Measurements from ENCODE around the gene UGT1A7. TPM values are rescaled to one million over a fixed set of nuclear protein-coding genes. Genes with fewer than 3 reads are reported as not detected.

UGT1A7 gene
- total RNA-seq, 1 experiment from 2014 or later, result not detected

DNA sequence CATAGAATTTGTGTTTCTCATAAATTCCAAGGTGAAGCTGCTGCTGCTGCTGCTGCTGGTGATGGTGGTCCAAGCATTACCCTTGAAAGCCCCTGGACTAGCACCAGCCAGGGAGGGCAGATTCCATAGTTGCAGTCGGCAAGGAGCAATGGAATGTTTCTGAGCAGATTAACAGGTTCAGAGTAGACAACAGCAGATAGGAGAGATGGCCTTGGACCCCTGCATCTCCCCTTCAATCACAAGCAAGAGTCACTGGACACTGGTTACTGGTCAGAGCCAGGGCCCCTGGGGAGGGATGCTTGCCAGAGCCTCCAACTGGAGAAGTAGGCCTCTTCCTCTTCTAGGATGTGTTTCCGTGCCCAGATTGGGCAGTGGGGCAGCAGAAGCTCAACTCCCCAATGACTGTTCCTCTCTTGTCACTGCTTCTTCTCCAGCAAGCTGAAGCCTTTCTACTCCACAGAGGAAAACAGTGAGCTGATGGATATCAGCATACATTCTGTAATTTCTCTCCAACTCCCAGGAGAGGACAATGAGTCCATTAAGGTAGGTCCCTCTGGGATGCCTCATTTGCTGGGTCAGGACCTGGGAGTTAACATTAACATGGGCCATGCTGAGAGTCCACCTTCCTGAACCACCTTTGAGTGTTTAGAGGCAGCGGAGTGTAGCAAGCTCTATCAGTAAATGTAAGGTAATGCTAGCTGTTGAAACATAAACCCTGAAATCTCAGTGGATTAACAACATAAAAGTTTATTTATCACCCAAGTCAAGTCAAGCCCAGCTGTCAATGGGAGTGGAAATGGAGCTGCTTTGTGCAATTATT lies 131.7 kb downstream of the UGT1A7 start:
- DNase-seq, result no peak
- Histone ChIP-seq H3K27ac (no peak overlapping the region), H3K4me3 (no peak overlapping the region), H3K9me3 (replicated peaks) (no peaks in the 10 kb centered on the region), H3K36me3 (no peaks in the 10 kb centered on the region), H3K27me3 (no peaks in the 10 kb centered on the region; the same call in 1 of the 2 replicates), H3K4me1 (peaks cover 3% of the 10 kb centered on the region; the same call in 1 of the 2 replicates)

DNA sequence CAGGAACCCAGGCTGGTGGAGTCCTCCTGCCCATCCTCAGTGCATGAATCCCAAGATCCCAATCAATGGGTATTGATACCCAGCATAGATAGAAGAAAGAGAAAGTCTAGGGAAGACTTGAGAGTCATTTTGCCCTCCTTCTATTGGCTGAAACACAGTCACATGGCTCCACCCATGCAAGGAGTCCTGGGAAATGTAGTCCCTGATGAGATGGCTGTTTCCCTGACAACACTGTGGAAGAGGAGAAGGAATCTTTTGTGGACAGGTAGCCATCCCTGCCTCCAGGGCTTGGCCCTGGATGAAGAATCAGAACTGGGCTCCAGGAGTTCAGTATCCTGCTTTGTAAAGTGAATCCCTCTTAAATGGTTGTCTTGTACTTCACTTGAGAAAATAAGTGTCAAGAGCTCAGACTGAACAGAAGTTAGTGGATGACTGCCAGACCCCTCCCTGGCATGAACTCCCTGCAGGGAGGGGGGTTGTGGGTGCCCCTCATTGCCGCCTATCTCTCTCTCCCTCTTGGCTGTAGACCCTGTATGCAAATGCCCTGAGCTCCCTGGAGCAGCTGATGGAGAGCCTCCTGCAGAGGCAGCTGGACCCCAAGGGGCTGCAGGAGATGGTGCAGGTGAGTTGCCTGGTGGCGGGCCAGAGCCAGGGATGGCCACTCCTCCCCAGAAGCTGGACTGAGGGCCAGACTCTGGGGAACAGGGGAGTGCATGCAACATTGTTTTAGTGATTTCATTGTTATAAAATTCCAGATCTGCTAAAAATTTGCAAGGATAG lies 132.5 kb downstream of the UGT1A7 start:
- Histone ChIP-seq H3K36me3 (no peaks in the 10 kb centered on the region), H3K27ac (no peak overlapping the region), H3K4me3 (no peak overlapping the region), H3K9me3 (replicated peaks) (no peaks in the 10 kb centered on the region), H3K27me3 (no peaks in the 10 kb centered on the region; the same call in 1 of the 2 replicates), H3K4me1 (peaks cover 3% of the 10 kb centered on the region; the same call in 1 of the 2 replicates)
- DNase-seq, result no peak

DNA sequence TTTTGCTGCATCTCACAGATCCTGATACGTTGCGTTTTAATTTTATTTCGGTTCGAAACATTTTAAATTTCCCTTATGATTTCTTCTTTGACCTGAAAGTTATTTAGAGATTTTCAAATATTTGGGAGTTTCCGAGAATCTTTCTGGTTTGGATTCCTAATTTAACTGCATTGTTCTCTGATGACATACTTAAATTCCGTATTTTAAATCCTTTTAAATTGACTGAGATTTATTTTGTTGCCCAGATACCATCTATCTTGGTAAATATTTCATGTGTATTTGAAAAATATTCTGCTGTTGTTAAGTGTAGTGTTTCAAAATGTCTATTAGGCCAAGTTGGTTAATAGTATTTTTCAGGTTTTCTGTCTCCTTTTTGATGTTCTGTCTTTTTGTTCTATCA lies 134.2 kb downstream of the UGT1A7 start:
- Histone ChIP-seq H3K27ac (no peak overlapping the region), H3K4me3 (no peak overlapping the region), H3K36me3 (no peaks in the 10 kb centered on the region), H3K27me3 (no peaks in the 10 kb centered on the region; the same call in 1 of the 2 replicates), H3K4me1 (peaks cover 3% of the 10 kb centered on the region; the same call in 1 of the 2 replicates), H3K9me3 (replicated peaks) (no peaks in the 10 kb centered on the region)
- DNase-seq, result no peak

DNA sequence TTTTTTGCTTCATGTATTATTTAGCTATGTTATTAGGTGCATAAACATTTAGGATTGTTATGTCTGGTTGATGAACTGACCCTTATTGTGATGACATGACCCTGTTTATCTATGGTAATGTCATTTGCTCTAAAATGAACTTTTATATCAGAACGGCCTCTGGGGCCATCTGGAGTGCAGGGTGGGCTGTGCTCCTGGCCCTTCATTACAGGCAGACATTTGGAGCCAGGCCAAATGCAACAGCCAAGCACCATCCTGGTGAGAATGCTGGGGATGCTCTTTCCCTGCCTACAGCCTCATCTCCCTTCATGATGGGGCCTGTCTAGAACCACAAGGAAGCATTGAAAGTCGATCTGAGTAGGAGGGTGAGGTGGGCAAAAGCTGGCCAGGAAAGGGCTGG lies 134.6 kb downstream of the UGT1A7 start:
- Histone ChIP-seq H3K9me3 (replicated peaks) (no peaks in the 10 kb centered on the region), H3K36me3 (no peaks in the 10 kb centered on the region), H3K27ac (no peak overlapping the region), H3K4me1 (peaks cover 3% of the 10 kb centered on the region; the same call in 1 of the 2 replicates), H3K27me3 (no peaks in the 10 kb centered on the region; the same call in 1 of the 2 replicates), H3K4me3 (no peak overlapping the region)
- DNase-seq, result peak in 1 of 2 experiments; percentile 21

DNA sequence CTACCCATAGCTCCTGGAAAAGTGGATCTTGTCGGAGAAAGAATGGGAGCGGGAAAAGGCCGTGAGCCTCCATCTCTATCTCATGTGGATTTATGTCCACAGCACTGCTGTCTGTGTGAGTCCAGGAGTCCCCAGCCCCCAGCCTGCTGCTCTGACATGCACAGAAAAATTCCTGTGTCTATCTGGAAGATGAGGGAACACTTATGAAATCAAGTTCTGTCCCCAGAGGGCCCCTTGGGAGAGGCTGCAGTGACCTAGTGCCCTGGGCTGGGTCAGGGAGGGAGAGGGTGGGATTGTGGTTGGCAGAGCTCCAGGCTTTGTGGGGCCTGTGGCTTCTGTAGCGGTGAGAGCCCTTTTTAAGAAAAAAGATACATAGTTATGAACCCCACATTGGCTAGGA lies 135.1 kb downstream of the UGT1A7 start:
- H3K9me3 ChIP-seq (replicated peaks), result no peaks in the 10 kb centered on the region
- peaks cover 3% of the 10 kb centered on the region; the same call in 1 of the 2 replicates for H3K4me1 ChIP-seq
- H3K36me3 ChIP-seq, result no peaks in the 10 kb centered on the region
- no peaks in the 10 kb centered on the region; the same call in none of the 2 replicates for H3K27me3 ChIP-seq
- no peak overlapping the region for H3K4me3 ChIP-seq
- H3K27ac ChIP-seq, result no peak overlapping the region
- DNase-seq, result no peak

DNA sequence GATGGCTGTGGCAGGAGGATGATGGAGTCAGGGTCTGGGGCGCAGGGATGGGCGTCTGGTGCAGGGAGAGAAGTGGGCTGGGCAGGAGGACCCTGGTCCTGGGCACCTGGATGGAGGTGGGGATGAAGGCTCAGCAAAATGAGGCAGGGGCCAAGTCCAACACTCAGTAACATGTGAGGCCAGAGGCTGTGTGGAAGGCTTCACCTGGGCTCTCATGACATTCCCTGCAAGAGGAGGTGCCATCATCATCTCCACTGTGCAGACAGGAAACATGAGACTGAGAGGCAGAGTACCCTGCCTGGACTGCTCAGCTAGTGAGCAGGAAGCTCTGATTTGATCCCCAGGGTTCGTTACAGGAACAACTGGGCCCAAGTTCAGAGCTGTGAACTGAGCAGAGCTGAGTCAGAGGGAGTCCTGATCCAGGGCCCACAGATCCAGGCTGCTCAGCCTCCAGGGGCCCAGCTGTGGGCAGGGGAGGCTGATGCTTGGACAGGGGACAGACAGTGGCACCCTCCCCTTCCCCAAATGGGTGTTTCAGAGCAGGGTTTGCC lies 135.7 kb downstream of the UGT1A7 start:
- Histone ChIP-seq H3K4me1 (peaks cover 3% of the 10 kb centered on the region; the same call in 1 of the 2 replicates), H3K27ac (no peak overlapping the region), H3K27me3 (no peaks in the 10 kb centered on the region; the same call in none of the 2 replicates), H3K36me3 (no peaks in the 10 kb centered on the region), H3K4me3 (no peak overlapping the region), H3K9me3 (replicated peaks) (no peaks in the 10 kb centered on the region)
- no peak for DNase-seq

DNA sequence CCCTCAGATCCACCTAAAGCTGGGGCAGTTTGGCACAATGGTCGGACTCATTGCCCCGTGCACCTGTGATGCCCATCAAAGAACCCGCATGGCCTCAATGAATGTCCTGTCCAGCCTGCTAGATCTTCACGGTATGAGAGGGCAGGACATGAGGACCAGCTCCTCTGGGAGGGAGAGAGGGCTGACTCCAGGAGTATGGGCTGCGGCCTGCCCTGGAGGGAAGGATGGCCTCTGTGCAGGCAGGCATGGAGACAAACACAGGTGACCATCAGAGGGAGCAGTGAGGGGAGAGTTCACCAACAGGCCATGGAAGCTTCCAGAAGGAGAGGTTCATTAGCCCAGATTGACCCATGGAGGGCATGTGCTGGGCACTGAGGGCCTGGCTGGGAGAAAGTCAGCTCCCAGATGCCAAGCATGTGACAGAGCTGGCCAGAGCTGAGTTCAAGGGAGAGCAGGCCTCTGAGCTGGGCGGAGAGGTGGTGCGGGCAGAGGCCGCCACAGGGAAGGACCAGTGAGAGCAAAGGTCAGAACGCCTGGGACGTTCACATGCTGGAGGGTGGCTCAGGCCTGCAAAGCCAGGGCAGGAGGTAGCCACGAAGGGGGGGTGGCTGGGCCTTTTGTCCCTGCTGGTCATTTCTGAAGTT lies 136.4 kb downstream of the UGT1A7 start:
- no peak overlapping the region for H3K27ac ChIP-seq

DNA sequence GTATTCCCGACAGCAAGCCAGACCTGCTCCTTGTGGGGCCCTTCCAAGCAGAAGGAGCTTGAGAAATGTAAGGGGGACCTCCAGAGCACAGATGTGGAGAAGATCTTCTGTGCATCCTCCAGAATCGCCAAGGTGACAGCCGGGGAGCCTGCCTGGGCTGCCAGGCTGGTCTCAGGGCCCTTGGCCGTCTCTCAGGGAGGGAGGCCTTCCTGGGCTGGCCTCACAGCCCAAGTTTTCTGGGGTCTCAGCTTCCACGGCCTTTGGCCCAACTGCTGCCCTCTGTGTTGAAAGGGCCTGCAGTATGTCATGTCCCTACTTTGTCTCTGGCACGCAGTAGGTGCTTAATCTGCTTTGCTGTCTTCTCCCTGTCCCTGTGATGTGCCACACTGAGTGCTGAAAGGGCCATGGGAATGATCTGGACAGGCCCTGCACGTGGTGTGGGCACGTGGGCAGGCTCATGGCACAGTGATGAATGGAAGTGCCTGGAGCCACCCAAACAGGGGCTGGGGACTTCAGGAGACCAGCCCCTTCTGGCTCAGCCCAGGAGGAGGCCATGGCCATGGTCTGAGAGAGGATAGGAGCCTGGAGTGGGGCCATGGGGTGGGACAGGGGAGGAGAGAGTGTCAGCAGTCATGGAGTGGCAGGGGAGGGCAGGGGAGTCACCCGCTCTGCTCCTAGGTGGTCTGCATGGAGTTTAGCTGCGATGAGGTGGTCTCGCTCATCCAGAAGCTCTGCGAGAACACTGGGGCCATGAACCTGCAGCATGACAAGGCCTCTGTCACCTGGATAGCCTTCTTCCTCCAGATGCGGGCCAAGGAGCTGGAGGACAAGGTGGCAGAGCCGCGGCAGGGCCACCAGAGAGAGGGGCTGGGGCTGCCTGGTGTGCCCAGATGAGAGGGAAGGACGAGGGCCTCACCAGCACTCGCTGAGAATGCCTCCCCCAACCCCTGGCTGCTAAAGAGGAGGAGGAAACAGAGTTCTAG lies 137.2 kb downstream of the UGT1A7 start:
- Histone ChIP-seq H3K9me3 (replicated peaks) (no peaks in the 10 kb centered on the region), H3K4me3 (no peak overlapping the region), H3K36me3 (no peaks in the 10 kb centered on the region), H3K4me1 (peaks cover 3% of the 10 kb centered on the region; the same call in 1 of the 2 replicates), H3K27ac (no peak overlapping the region), H3K27me3 (no peaks in the 10 kb centered on the region; the same call in none of the 2 replicates)
- DNase-seq, result no peak

More for the DNA sequence above, 136.4 kb downstream of the UGT1A7 start:
- Histone ChIP-seq H3K36me3 (no peaks in the 10 kb centered on the region), H3K4me3 (no peak overlapping the region), H3K4me1 (peaks cover 3% of the 10 kb centered on the region; the same call in 1 of the 2 replicates), H3K27me3 (no peaks in the 10 kb centered on the region; the same call in none of the 2 replicates), H3K9me3 (replicated peaks) (no peaks in the 10 kb centered on the region)
- DNase-seq, result no peak

DNA sequence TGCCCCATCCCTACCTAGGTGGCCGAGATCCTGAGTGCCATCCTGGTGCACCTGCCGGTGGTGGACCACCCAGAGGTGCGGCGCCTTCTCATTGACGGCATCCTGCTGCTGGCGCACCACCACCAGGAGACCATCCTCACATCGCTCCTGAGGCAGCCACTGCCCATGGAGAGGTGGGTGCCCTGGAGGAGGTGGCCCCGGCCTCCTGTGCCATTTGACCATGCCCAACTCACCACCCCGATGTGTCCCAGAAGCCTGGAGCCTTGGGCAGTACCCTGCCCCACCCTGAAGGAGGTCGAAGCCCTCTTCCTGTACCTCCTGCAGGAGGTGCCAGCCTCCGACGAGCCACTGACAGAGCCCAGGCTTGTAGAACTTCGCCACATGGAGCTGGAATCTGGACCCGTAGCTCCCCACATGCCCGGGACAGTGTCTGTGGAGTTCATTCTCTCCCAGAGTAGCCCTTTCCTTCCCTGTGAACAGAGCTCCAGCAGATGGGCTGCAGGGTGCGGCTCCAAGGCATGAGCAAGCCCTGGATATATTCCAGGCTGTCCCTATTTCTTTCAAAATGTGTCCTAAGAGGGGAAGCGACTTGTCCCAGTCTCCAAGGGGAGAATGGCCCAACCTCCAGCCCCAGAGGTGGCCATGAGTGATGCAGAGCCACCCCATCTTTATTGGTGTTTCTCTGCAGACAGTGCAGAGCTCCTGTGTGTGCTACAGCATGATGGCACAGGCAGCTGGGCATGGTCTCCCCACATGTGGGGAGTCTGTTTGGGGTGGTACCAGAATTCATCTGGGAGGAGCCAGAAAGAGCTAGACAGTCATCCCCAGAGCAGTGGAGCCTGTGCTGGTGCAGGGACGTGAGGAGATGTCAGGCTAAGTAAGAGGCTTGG lies 138.4 kb downstream of the UGT1A7 start:
- H3K9me3 ChIP-seq (replicated peaks), result no peaks in the 10 kb centered on the region
- H3K4me1 ChIP-seq, result peaks cover 3% of the 10 kb centered on the region; the same call in 1 of the 2 replicates
- no peaks in the 10 kb centered on the region; the same call in none of the 2 replicates for H3K27me3 ChIP-seq
- H3K27ac ChIP-seq, result no peak overlapping the region
- H3K36me3 ChIP-seq, result no peaks in the 10 kb centered on the region
- no peak for DNase-seq
- H3K4me3 ChIP-seq, result no peak overlapping the region

DNA sequence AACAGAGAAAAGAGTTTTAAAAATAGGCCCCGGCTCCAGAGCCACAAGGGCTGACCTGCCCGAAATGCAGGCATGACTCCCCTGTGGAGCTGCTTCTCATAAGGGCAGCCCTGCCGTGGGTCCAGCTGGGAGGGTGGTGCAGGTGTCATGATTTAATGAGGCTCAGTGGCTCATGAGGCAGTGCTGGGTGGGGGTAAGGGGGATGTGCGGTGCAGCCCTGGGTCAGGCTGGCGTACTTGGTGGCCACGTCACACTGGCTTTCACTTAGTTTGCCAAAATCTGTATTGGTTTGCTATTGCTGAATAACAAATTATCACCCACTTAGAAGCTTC lies 139.0 kb downstream of the UGT1A7 start:
- H3K4me3 ChIP-seq, result no peak overlapping the region
- DNase-seq, result no peak
- no peaks in the 10 kb centered on the region for H3K9me3 ChIP-seq (replicated peaks)
- H3K27ac ChIP-seq, result no peak overlapping the region
- peaks cover 3% of the 10 kb centered on the region; the same call in 1 of the 2 replicates for H3K4me1 ChIP-seq
- H3K36me3 ChIP-seq, result no peaks in the 10 kb centered on the region
- no peaks in the 10 kb centered on the region; the same call in none of the 2 replicates for H3K27me3 ChIP-seq

DNA sequence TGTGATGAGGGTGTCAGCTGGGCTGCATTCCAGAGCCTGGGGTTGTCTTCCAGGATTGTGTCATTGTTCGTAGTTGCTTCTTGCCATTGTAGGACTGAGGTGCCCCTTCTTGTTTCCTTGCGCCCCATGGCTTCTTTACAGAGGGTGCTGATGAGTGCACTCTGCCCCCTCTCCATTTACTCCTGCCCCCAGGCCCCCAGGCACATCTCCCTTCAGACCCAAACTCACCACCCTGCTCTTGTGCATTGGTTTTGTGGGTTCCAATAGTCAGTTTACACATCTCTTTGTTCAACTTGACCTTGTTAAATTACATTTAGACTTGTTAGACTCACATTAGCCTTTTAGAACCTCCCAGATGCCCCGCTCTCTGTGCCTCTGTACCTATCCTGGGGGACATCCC lies 139.5 kb downstream of the UGT1A7 start:
- Histone ChIP-seq H3K4me1 (peaks cover 3% of the 10 kb centered on the region; the same call in 1 of the 2 replicates), H3K27ac (no peak overlapping the region), H3K36me3 (no peaks in the 10 kb centered on the region), H3K9me3 (replicated peaks) (no peaks in the 10 kb centered on the region), H3K4me3 (no peak overlapping the region), H3K27me3 (no peaks in the 10 kb centered on the region; the same call in 1 of the 2 replicates)
- DNase-seq, result no peak

DNA sequence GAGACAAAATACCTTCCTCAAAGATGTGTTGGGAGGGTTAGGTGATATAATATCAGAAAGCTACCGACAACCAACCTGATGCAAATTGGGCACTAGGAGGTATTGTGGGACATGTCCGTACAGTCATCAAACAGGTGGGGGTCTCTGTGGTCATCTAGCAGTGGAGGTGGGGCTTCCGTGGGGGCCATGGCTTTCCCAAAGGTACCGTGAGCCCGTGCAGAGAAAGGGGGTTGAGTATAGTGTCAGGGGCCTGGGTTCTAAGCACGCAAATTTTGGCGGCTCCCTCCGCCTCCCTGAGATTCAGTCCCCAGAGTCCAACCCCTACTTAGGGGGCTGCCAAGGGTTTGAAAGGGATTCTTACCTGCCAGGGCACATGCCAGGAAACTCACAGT lies 140.0 kb downstream of the UGT1A7 start:
- no peak for DNase-seq
- Histone ChIP-seq H3K27me3 (no peaks in the 10 kb centered on the region; the same call in 1 of the 2 replicates), H3K9me3 (replicated peaks) (no peaks in the 10 kb centered on the region), H3K4me3 (no peak overlapping the region), H3K36me3 (no peaks in the 10 kb centered on the region), H3K4me1 (no peaks in the 10 kb centered on the region; the same call in 1 of the 2 replicates), H3K27ac (no peak overlapping the region)

Measured in SJCRH30 (cell line).